ENCODE data around the gene SNRPD3.

Gene SNRPD3

GRCh38 chr22:24566899-24567511 is 11.2 kb downstream of the SNRPD3 start:
- DNase-seq (ENCODE audit: low read depth in 1 of 2, low spot score in 1 of 2) = no peak

DNA sequence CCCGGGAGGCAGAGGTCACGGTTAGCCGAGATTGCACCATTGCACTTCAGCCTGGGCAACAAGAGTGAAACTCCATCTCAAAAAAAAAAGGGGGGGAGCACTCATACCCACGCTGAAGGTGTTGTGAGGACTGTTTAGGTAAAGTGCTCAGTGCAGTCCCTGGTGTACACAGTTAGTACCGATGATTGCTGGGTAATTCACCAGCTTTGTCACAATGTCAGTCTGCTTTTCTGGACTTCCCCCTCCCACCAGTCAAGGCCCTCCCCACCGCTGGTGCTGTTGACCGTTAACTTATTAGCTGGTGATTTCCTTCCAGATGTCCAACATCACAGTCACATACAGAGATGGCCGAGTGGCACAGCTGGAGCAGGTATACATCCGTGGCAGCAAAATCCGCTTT is 11.9 kb downstream of the SNRPD3 start:
- no peak for DNase-seq (ENCODE audit: low read depth in 1 of 2, low spot score in 1 of 2)

GRCh38 chr22:24571266-24571665 is 15.5 kb downstream of the SNRPD3 start:
- no peak for DNase-seq (ENCODE audit: low read depth in 1 of 2, low spot score in 1 of 2)

DNA sequence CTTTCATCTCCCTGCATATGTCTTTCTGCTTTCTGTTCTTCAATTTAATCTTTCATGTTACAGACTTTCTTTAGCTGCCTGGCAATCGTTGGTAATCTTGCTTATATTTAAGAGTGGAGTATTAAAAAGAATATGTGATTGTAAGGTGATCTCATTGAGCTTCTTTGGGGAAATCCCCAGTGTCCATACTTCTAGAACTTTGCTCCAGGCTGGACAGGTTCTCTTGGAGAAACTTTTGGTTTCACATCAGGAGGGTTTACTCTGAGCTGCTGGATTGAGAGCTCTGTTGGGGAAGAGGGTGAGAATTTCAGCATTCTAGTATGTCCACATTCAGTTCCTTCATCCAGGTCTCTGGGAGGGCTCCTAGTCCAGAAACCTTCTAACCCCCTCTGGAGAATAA is 21.0 kb downstream of the SNRPD3 start:
- DNase-seq (ENCODE audit: low read depth in 1 of 2, low spot score in 1 of 2) = no peak

DNA sequence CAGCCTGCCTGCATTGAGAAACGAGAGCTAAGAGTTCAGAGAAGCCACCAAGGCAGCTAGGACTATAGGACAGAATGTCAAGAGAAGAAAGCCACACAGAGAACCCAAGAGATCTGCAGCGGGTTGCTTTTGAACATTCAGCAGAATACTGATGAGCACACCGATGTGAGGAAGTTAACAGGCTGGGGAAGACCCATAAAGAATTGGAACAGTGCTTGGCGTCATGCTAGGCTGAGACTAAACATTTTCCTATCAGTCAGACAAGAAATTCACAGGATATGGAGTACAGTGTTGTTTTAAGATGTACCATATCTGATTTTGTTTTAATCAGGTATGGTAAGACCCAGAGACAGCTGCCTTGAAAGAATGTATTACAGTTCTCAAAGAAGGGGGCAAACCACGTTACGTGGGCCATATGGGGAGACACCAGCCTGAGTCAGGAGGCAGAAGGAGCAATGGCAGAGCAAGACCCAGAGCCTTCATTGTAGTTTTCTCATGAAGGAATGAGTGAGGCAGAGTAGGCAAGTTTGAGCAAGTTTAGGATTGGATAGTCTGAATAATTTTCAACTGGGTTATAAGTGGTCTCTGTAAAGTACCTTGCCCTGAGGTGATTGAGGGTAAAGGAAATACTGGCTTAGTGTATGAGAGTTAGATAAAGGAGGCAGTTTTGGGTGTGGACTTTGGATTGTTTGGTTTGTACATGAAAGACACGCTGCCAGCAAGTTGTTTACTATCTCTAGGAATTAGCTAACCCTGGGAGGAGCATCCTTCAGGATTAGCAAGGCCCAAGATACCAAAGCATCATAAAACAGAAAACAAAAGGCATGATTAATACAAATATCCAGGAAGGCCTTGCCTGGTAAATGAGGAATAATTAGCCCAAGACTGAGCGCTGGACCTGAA is 22.8 kb downstream of the SNRPD3 start:
- DNase-seq (ENCODE audit: low read depth in 1 of 2, low spot score in 1 of 2) = no peak

DNA sequence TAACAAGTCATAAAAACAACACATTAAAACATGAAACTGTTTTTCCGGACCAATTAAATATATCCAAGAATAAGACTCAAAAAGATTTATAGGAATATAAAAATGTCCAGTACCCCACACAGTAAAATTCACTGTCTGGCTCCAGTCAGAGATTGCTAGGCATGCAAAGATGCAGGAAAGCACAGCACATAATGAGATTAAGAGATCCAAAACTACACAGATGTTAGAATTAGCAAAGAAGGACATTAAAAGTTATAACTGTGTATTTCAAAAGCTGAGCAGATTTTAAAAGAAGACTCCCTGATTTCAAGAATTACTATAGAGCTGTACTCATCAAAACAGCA is 23.4 kb downstream of the SNRPD3 start:
- DNase-seq (ENCODE audit: low read depth in 1 of 2, low spot score in 1 of 2) = no peak

GRCh38 chr22:24580276-24580675 is 24.5 kb downstream of the SNRPD3 start:
- no peak for DNase-seq (ENCODE audit: low read depth in 1 of 2, low spot score in 1 of 2)

DNA sequence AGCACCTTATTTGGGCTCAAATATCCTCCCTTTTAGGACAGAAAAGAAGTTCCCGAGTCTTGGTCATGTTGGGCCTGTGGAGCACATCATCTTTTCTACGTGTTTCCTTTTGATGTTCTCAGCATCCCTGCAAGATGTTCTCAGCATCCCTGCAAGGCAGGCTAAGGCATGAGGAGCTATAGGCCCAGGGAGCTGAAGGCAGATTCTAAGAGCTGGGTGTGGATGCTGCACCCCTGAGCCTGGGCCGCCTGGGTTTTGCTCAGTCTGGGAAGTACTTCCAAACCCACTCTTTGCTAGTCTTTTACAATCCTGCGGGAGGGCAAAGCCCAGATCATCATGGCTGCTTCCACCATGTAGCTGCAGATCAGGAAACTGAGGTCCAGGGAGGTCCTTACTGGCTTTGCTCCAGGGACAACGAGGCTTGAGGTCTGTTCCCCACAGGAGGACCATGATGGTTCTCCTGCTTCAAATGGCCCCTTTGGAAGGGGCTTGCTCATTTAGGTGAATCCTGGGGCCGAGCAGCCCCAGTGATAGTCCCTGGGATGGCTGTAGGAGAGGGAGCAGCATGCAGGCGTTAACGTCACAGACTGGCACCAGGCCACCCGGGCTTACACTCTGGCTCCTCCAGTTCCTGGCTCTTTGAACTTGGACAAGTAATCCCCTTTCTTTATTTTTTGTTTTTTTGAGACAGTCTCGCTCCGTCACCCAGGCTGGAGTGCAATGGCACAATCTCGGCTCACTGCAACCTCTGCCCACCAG is 26.4 kb downstream of the SNRPD3 start:
- DNase-seq (ENCODE audit: low read depth in 1 of 2, low spot score in 1 of 2) = no peak

DNA sequence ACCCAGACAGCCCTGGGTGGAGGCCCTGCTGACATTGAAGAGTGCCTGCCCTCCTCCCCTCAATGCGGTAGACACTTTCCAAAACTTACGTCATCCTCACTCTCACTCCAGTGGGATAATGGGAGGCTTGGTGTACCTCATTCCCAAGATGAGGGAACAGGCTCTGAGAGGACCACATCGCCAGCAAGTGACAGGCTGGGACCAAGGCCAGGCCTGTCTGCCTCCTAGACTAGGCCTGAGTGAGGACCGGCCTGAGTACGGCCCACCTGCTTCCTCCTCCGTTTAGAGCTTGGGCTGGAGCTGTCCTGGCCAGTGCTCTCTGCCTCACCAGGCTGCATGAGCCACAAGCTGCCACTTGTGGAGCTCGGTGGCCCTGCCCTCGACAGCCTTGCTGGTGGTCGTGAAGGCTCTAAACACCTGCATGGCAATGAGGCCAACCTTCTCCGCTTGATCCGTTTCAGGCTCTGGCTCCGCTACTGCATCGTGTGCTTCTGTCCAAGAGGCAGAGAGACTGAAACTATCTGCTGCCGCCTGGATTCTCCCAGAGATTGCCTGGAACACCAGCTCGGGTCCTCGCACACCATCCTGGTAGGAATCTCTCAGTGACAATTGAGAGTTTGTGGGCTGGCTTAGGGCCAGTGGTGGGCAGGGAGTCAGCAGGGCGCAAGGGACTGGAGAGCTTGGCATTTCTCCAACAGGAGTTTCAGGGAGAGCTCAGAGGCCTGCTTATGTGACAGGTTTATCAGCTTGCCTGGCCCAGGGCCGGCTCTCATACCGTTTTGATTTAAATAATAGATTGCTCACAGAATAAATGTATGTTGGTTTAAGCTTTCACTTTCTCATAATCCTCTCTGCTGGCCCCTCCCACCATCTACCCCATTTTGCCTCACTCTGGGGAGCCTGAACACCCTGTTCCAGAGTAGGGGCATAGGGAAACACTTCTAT is 27.7 kb downstream of the SNRPD3 start:
- no peak for DNase-seq (ENCODE audit: low read depth in 1 of 2, low spot score in 1 of 2)

DNA sequence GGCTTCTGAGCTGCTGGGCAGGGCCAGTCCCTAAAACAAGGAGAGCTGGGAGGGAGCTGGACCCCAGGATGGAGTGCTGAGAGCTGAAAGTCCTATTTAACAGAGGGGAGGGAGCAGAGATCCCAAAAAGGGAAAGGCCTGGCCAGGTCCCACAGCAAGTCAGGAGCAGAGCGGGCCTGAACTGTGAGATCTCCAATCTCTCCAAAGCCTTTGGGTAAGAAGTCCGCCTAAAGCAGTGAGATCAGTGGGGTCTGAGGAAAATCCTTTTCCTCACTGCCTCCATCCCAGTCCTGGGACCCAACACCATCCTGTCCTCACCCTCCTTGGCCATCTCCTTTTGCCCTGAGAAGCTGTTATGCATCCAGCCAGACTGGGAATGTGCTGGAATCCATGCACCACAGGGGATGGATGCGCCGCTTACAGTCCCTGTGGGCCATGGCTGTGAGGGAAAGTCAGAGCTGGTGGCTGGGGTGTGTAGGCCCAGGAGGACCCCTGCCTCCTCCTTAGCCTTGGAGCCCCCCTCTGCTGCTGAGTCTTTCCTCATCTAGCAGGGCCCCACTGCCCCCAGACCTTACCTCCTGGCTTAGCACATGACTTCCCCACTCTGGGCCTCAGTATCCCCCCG is 28.5 kb downstream of the SNRPD3 start:
- DNase-seq (ENCODE audit: low read depth in 1 of 2, low spot score in 1 of 2) = no peak

DNA sequence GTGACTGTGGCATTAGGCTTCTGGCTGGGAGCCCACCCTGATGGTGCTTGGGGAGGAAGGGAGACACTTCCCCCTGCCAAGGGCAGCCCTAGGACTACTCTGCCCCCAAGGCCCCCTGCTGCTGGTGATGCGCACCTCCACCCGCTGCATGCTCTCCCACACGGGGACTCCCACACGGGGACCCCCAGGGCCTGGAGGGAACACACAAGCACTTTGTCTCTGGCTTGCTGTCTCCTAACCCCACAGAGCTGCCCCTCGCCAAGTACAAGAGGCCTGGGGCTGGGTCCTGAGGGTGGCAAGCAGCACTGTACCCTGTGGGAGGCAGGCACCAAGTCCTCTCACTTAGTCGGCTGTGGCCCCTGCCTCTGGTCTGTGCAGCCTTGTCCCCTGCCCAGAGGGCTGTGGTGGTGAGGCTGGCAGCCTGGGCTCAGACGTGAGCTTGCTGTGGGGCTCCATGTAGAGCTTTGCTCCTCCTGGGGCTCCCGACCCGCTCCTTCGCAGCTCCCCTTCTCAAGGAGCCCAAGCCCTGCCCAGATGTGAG is 29.1 kb downstream of the SNRPD3 start:
- no peak for DNase-seq (ENCODE audit: low read depth in 1 of 2, low spot score in 1 of 2)

DNA sequence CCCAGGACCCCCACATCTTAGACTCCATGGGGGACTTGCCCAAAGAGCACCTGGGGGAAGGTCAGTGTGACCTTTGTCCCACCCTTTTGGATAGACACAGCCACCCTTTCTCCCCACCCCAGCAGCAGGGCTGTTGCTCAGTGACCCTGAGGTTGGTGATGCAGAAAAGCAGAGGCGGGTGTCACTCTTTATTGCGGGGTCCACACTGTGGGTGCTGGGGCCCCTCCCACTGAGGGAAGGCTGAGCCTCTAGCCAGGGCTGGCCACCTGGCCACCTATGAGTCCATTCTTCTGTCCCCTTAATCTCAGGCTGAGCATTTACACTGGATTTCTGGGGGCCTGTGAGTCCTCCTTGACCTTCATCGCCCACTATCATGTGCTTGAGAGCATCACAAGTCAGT is 29.7 kb downstream of the SNRPD3 start:
- no peak for DNase-seq (ENCODE audit: low read depth in 1 of 2, low spot score in 1 of 2)

DNA sequence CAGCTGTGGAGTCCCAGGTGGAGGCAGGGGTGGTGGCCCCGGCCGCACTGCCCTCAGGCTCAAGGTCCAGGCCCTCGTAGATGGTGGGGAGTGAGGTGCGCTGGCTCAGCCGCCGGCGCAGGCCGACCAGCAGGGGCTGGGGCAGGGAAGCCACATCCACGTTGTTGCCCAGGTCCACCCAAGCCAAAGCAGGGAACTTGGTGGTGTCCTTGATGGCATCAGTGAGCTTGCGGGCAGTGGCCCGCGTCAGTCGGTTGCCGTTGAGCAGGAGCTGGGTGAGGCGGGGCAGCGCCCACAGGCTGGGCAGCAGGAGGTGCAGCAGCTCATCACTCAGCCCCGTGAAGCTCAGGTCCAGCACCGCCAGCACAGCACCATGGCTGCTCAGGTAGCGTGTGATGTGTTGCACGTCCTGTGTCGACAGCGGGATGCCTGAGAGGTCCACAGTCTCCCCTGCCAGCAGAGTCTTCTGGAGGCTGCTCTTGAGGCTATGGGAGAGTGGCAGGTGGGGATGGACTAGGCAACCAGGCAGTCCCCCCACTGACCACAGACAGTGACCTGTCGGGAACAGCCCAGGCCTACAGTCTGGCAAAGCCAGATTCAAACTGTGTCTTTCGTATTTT is 30.2 kb downstream of the SNRPD3 start:
- DNase-seq (ENCODE audit: low read depth in 1 of 2, low spot score in 1 of 2) = no peak

GRCh38 chr22:24587251-24587650 is 31.5 kb downstream of the SNRPD3 start:
- no peak for DNase-seq (ENCODE audit: low read depth in 1 of 2, low spot score in 1 of 2)

GRCh38 chr22:24587948-24588347 is 32.1 kb downstream of the SNRPD3 start:
- no peak for DNase-seq (ENCODE audit: low read depth in 1 of 2, low spot score in 1 of 2)

DNA sequence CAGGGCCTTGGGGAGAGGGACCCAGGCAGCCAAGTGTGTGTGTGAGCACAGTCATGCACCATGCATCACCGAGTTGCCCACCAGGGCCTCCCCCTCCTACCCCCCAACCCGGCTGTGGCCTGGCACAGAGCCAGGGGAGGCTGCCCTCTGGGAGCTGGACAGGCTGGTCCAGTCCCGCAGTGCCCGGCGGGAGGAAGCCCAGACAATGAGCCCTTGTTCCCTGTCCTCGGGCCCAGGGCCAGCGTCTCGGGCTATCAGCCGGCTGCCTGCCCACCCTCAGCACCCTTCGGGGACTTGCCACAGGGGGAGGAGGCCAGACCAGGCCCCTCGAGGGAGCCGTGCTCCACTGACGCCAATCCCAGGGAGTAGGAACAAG is 32.6 kb downstream of the SNRPD3 start:
- no peak for DNase-seq (ENCODE audit: low read depth in 1 of 2, low spot score in 1 of 2)

DNA sequence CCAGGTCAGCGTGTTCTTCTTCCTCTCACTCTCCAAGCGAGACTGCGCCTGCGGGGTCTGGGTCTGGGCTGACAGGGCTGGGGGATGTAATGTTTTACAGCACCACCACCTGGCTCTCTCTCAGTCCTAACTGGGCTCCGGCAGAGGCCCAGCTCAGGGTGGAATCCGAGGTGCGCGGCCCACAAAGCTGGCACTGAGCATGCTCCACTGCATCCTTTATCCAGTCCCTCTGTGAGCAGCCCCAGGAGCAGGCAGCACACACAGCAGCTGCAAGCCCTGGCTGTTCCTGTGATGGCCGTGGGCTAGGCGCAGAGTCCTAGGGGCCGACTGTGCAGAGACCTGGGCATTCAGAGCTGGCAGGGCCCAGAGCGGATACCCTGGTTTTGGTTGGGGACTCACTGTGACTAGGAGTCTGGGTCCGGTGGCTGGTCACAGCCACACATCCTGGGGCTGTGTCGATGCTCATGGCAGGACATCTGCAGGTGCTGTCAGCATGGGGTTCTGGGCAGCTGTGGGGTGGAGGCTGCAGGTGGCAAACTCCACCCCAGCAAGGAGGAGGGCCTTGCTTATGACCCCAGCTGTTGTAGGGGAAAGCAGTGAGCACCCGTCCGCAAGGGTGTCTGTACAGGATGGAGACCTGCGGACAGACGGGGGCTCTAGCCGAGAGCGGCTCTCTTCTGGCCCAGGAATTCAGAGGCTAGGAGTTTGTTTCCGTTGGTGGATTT is 33.1 kb downstream of the SNRPD3 start:
- no peak for DNase-seq (ENCODE audit: low read depth in 1 of 2, low spot score in 1 of 2)

DNA sequence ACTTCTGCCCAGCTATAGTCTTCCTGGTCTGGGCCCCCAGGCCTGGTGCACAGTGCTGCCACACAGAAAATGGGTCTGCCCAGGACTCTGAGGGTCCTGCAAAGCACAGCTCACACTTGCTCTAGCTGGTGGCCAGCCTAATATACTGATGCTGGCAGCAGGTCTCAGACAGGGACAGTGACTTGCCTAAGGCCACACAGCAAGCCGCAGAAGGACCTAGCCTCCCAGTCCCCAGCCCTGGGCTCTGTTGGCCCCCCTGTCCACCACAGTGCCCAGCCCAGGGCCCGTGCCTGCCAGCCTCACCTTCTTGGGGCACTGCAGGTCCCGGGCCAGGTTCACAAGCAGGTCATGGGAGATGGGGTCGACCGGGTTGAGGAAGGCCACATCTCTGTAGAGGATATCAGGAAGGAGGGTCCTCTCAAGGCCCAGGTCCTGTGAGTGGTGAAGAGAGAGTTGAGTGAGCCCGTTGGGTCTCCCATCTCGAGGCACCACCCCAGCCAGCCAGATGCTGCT is 33.8 kb downstream of the SNRPD3 start:
- no peak for DNase-seq (ENCODE audit: low read depth in 1 of 2, low spot score in 1 of 2)

GRCh38 chr22:24590596-24591173 is 34.9 kb downstream of the SNRPD3 start:
- DNase-seq (ENCODE audit: low read depth in 1 of 2, low spot score in 1 of 2) = no peak
